PC-3 (cell line): ENCODE data around the gene MLLT10.

Experiments
- EZH2phosphoT487 ChIP-seq: fragments of 300-600 bp; sonication (generic); IDR thresholded peaks from 2 replicates; pipeline ENCODE4 v1.6.1; 2018; ENCODE audit warnings: mild to moderate bottlenecking, antibody characterized with exemption, low read length, borderline replicate concordance
- TF ChIP-seq, protein P1 (sequence below): fragments of 300-600 bp; sonication (generic); conservative IDR thresholded peaks from 2 replicates; pipeline ENCODE4 v1.5.1; 2017; ENCODE audit warnings: antibody characterized with exemption, low read depth, mild to moderate bottlenecking, low read length

DNA sequence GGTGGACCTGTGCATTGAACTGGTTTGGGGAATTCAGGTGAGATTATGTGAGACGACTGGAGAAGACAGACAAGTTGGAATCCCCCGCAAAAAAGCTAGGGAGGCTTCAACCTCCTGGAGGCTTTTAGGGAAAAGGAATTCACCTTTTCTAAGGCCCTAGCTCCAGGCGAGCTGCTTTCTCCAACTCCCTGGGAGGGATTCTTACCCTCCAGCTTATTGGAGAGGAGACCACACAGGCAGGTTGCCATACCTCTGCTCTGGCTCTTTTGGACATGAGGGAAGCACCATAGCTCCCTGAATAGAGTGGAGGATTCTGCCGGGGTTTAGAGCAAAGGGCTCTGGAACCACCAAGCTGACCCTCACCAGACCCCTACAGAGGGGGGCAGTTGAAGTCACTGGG lies 213.8 kb downstream of the MLLT10 start:
- TF ChIP-seq EZH2phosphoT487 = no peak
- TF ChIP-seq, protein P1, sequence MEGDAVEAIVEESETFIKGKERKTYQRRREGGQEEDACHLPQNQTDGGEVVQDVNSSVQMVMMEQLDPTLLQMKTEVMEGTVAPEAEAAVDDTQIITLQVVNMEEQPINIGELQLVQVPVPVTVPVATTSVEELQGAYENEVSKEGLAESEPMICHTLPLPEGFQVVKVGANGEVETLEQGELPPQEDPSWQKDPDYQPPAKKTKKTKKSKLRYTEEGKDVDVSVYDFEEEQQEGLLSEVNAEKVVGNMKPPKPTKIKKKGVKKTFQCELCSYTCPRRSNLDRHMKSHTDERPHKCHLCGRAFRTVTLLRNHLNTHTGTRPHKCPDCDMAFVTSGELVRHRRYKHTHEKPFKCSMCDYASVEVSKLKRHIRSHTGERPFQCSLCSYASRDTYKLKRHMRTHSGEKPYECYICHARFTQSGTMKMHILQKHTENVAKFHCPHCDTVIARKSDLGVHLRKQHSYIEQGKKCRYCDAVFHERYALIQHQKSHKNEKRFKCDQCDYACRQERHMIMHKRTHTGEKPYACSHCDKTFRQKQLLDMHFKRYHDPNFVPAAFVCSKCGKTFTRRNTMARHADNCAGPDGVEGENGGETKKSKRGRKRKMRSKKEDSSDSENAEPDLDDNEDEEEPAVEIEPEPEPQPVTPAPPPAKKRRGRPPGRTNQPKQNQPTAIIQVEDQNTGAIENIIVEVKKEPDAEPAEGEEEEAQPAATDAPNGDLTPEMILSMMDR = no peak
